Transverse colon (tissue), 3 donors: Measurements from ENCODE around the gene RNF144B.

Experiments used
- EP300 ChIP-seq: sonication (generic); formaldehyde crosslinking; IDR thresholded peaks from one replicate; pipeline ENCODE4 v1.6.1; 2017; ENCODE audit warnings: antibody characterized with exemption, low read depth
- POLR2A ChIP-seq: fragments of 450-650 bp; IDR thresholded peaks from one replicate; pipeline ENCODE4 v1.6.1; 2016; ENCODE audit warnings: antibody characterized with exemption, mild to moderate bottlenecking, moderate library complexity
- TF ChIP-seq, protein P1 (sequence below), 5 experiments: fragments of 200-600 bp in 3 of 5; fragments of 450-650 bp in 2 of 5; sonication (generic) in 3 of 5; IDR thresholded peaks; 1 replicate in 2 of 5; 2 replicates in 3 of 5; pipeline ENCODE4 v1.5.1; 2016 to 2017; ENCODE audit warnings: antibody characterized with exemption in 5 of 5, inconsistent platforms in 3 of 5, mild to moderate bottlenecking in 2 of 5, moderate library complexity in 1 of 5

DNA sequence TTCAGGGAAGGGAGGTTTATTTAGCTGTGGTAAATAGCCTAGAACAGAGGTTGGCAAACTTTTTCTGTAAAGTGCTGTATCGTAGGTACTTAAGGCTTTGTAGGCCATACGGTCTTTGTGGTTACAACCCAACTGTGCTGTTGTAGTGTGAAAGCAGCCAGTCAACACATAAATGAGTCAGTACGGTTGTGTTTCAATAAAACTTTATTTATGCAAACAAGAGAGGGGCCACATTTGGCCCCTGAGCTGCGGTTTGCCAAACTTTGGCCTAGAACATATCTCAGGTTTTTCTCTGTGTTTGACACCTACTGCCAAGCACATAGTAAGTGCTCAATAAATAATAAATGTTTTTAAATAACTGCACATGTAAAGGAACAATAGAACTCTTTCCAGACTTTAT, 102.2 kb downstream of the RNF144B start:
- no peak for TF ChIP-seq POLR2A
- TF ChIP-seq, protein P1, sequence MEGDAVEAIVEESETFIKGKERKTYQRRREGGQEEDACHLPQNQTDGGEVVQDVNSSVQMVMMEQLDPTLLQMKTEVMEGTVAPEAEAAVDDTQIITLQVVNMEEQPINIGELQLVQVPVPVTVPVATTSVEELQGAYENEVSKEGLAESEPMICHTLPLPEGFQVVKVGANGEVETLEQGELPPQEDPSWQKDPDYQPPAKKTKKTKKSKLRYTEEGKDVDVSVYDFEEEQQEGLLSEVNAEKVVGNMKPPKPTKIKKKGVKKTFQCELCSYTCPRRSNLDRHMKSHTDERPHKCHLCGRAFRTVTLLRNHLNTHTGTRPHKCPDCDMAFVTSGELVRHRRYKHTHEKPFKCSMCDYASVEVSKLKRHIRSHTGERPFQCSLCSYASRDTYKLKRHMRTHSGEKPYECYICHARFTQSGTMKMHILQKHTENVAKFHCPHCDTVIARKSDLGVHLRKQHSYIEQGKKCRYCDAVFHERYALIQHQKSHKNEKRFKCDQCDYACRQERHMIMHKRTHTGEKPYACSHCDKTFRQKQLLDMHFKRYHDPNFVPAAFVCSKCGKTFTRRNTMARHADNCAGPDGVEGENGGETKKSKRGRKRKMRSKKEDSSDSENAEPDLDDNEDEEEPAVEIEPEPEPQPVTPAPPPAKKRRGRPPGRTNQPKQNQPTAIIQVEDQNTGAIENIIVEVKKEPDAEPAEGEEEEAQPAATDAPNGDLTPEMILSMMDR (IDR thresholded peaks at IDR 0.05): no peak
- TF ChIP-seq EP300: no peak
